HFF-Myc (cell line): ENCODE data around the gene ITGB2.

Experiments used
- DNase-seq: peaks from one replicate; pipeline ENCODE4 v3.0.0-alpha.2; 2011; ENCODE audit warnings: low read depth; ENCODE audit errors: extremely low read depth
- H3K4me3 ChIP-seq: replicated peaks from 2 replicates; pipeline ENCODE4 v1.5.1; 2011; ENCODE audit warnings: low read depth, mild to moderate bottlenecking, control low read depth, low read length
- TF ChIP-seq, protein P1 (sequence below): IDR thresholded peaks from 2 replicates; pipeline ENCODE4 v1.5.1; 2012; ENCODE audit warnings: mild to moderate bottlenecking, low read depth, low read length, control low read depth; ENCODE audit errors: missing control alignments

Gene ITGB2

DNA sequence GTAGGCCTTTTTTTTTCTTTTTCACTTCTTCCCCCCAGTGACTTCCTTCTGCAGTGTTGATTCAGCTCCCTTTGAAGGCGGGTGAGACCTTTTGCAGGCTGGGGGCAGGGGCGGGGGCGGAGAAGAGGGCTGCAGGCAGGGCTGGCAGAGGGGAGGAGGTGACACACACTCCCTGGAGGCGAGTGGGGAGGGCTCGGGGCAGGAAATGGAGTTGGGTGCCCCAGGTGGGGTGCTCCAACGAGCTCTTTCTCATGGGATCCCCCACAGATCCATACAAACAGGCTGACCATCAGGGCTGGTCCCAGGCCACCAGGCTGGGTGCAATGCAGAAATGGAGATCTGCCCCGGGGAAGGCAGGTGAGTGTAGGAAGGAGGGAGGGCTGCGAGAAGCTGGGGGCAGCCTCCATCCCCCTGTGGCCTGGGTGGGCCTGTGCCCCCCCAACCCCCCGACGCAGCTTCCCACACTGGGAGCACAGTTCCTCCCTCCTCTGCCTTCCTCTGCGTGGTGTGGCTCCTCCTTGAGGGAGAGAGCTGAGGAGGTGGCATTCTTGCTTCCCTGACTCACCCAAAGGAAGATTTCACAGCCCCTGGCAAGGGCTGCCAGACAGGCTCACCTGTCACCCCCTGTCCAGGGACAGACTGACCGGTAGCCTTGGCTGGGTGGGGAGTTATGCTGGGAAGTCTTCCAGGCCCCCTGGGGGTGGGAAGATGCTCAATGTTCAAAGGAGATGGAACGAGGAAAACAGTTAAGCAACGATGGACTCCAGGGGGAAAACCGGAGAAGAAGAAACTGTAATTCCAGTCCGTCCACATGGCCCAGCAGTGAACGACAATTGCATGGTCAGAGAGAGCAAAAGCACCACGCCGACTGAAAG, 7.1 kb upstream of the ITGB2 start:
- TF ChIP-seq, protein P1, sequence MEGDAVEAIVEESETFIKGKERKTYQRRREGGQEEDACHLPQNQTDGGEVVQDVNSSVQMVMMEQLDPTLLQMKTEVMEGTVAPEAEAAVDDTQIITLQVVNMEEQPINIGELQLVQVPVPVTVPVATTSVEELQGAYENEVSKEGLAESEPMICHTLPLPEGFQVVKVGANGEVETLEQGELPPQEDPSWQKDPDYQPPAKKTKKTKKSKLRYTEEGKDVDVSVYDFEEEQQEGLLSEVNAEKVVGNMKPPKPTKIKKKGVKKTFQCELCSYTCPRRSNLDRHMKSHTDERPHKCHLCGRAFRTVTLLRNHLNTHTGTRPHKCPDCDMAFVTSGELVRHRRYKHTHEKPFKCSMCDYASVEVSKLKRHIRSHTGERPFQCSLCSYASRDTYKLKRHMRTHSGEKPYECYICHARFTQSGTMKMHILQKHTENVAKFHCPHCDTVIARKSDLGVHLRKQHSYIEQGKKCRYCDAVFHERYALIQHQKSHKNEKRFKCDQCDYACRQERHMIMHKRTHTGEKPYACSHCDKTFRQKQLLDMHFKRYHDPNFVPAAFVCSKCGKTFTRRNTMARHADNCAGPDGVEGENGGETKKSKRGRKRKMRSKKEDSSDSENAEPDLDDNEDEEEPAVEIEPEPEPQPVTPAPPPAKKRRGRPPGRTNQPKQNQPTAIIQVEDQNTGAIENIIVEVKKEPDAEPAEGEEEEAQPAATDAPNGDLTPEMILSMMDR = no peak
- no peak for DNase-seq
- H3K4me3 ChIP-seq = no peak overlapping the region

DNA sequence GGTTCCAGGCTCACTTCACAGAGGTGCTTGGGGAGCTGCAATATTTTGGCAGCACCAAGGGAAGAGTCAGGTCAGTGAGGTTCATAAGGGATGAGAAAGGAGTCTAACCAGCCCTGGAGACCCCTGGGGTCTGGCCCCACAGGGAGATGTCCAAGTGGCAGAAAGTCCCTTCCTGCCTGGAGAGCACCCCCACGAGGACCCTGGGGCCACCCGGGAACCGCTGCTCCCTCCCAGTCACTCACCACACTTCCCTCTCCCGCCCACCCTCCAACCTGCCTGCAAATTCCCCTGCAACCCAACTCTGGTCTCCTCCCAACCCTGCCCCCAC, 6.5 kb upstream of the ITGB2 start:
- H3K4me3 ChIP-seq = no peak overlapping the region
- TF ChIP-seq, protein P1 = no peak
- no peak for DNase-seq

DNA sequence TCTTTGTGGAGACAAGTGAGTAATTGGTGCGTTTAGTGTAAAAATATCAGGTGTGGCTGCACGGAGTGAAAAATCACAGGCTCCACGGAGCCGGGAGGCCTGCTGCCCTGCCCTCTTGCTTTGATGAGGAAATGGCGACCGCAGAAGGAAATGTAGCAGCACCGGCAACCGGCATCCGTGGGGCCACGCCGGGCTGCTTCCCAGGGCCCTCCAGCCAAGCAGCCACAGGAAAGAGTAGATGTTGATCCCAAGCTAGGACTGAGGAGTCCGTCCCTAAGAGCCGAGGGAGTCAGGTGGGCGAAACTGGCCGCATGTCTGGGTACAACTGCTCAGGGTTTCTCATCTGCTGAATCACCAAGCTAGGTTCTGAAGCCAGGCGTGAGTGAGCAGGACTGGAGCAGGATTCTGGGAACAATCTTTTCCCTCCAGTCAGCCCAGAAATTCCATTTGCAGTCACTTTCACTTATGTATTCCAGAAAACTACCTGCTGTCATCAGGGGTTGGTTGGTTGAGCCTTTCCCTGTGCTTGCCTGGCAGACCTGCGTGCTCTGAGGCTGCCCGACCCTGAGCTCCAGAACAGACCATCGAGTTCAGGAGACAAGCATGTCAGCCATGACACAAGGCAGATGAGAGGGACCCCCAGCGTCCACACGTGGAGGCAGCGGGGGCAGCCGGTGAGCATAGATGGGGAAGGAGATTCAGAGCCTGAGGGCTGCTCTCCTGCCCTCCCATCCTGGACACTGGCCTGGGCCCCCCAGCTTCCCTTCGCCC, 5.8 kb upstream of the ITGB2 start:
- DNase-seq = no peak
- TF ChIP-seq, protein P1 = no peak
- no peak overlapping the region for H3K4me3 ChIP-seq

DNA sequence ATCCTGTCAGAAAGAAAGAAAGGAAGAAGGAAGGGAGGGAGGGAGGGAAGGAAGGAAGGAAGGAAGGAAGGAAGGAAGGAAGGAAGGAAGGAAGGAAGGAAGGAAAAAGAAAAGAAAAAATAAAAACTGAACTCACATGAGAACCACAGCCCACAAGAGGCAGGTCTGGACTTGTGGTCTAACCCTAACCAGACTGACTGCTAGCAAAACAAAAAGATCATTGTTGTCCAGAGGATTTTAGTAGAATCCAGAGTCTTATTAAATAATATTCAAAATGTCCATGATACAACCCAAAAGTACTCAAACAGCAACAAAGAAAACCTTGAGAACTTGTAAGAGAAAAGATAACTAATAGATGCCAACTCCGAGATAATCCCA, 4.7 kb upstream of the ITGB2 start:
- TF ChIP-seq, protein P1 = no peak
- H3K4me3 ChIP-seq = no peak overlapping the region
- no peak for DNase-seq

DNA sequence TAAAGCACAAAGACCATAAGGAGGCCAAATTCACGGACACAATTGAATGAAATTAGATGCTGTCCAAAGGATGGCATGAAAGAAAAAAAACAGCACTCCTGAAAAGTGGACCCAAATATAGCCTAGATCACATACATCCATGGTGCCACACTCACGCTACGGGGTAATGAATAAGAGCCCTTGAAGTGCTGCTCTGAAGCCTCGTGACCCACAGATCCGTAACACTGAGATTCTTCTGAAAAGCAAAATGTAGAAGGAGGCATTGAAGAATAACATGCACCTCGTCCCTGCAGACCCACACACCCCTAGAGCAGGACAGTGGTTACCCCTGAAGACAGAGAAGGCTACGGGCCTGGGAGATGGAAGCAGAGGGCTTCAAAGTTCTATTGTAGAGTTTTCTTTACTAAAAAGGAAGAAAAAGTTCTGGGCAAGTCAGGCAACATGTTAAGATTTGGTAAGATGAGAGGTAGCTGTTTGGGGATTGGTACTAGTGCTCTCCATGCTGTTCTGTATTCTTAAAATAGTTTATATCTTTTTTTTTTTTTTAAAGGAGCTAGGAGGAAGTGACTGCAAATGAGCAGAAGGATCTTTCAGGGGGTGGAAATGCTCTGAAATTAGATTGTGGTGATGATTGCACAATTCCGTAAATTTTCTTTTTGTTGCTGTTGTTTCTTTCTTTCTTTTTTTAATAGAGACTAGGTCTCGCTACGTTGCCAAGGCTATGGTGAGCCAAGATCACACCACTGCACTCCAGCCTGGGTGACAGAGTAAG, 4.1 kb upstream of the ITGB2 start:
- H3K4me3 ChIP-seq = no peak overlapping the region
- DNase-seq = no peak
- TF ChIP-seq, protein P1 = no peak

DNA sequence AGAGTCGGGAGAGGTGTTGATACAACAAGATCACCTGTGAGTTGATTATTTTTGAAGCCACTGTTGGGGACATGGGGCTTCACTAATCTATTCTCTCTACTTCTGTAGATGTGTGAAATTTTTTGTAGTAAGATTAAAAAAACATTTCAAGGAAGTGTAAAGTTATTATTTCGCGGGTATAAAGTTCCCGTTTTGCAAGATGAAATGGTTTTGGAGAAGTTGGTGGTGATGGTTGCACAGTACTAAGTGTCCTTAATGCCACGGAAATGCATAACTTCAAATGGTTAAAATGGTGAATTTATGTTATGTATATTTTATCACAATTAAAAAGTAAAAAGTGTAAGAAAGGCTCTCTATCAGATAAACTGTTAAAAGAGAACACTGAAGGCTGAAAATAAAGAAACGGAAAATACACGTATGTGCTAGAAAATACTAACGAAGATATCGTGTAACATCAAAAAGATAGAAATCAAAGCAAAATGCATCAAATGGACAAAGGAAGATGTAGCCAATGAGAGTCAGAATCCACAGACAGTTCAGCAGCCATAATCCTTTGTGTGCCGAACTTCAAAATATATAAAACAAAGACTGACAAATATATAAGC, 2.9 kb upstream of the ITGB2 start:
- no peak overlapping the region for H3K4me3 ChIP-seq
- DNase-seq = no peak
- TF ChIP-seq, protein P1 = no peak
